GM12865 (cell line): Measurements from ENCODE around the gene ABCB9.

Source experiments
- DNase-seq: peaks from one replicate; pipeline ENCODE4 v3.0.0; 2010; ENCODE audit warnings: low read depth
- H3K4me3 ChIP-seq: 2 replicates; pipeline ENCODE4 v1.5.1; 2011; ENCODE audit warnings: mild to moderate bottlenecking, low read depth, low read length, control low read depth
- CTCF ChIP-seq: IDR thresholded peaks from 2 replicates; pipeline ENCODE4 v1.5.1; 2011; ENCODE audit warnings: low read length, control low read depth, low read depth, inconsistent platforms; ENCODE audit not compliant: insufficient read depth; ENCODE audit errors: missing control alignments

The ABCB9 gene

GRCh38 chr12:122999196-122999946 is 33.1 kb upstream of the ABCB9 start:
- DNase-seq = no peak
- H3K4me3 ChIP-seq = no peak overlapping the region
- TF ChIP-seq CTCF = no peak

GRCh38 chr12:122998316-122998715 is 32.1 kb upstream of the ABCB9 start:
- DNase-seq = no peak
- TF ChIP-seq CTCF = no peak
- H3K4me3 ChIP-seq = no peak overlapping the region

GRCh38 chr12:122997343-122998250 is 31.3 kb upstream of the ABCB9 start:
- DNase-seq = no peak
- no peak for TF ChIP-seq CTCF
- H3K4me3 ChIP-seq = no peak overlapping the region

- no peak overlapping the region for H3K4me3 ChIP-seq
- no peak for TF ChIP-seq CTCF
- no peak for DNase-seq
Measured at GRCh38 chr12:122996621-122997342, 30.5 kb upstream of the ABCB9 start.

- no peak for DNase-seq
- TF ChIP-seq CTCF = no peak
- H3K4me3 ChIP-seq = no peak overlapping the region
Measured at GRCh38 chr12:122996188-122996601, 29.9 kb upstream of the ABCB9 start.

- H3K4me3 ChIP-seq = no peak overlapping the region
- DNase-seq = no peak
- no peak for TF ChIP-seq CTCF
Measured at GRCh38 chr12:122995503-122996187, 29.4 kb upstream of the ABCB9 start.
